ENCODE results near the gene FIGLA.
"Not testable (repeated sequence)": the region's sequence is repeated elsewhere in the genome, so short reads cannot be mapped to it uniquely, and the experiment has no call there.

FIGLA gene

GRCh38 chr2:70799706-70800105, 9.3 kb upstream of the FIGLA start:
- no peak overlapping the region for H3K4me3 ChIP-seq (replicated peaks; ENCODE audit: insufficient read depth, low read length)
- no peak overlapping the region for H3K27ac ChIP-seq (replicated peaks)
- no peaks in the 10 kb centered on the region for H3K27me3 ChIP-seq (ENCODE audit: insufficient read depth, poor library complexity, severe bottlenecking)
- no peak for DNase-seq (ENCODE audit: low read depth in 1 of 2, low spot score in 1 of 2)
- TF ChIP-seq POLR2AphosphoS5 (IDR thresholded peaks at IDR 0.05; ENCODE audit: low read depth): no peak
- TF ChIP-seq CTCF (IDR thresholded peaks at IDR 0.05; ENCODE audit: insufficient read depth, low read length): no peak
- no peak for TF ChIP-seq SPI1 (IDR thresholded peaks at IDR 0.05; ENCODE audit: borderline replicate concordance, low read depth)
- TF ChIP-seq REST (IDR thresholded peaks at IDR 0.05; ENCODE audit: insufficient replicate concordance, low read depth): no peak
- no peak for TF ChIP-seq GABPA (IDR thresholded peaks at IDR 0.05; ENCODE audit: low read depth)

- H3K4me3 ChIP-seq (replicated peaks; ENCODE audit: insufficient read depth, low read length); H3K27ac ChIP-seq (replicated peaks); DNase-seq (ENCODE audit: low read depth in 1 of 2, low spot score in 1 of 2); H3K27me3 ChIP-seq (ENCODE audit: insufficient read depth, poor library complexity, severe bottlenecking): not testable (repeated sequence)
These were observed 7.6 kb upstream of the FIGLA start for GRCh38 chr2:70797996-70798395.

GRCh38 chr2:70797506-70797905, 7.1 kb upstream of the FIGLA start:
- TF ChIP-seq GABPA (IDR thresholded peaks at IDR 0.05; ENCODE audit: low read depth) (no peak), CTCF (IDR thresholded peaks at IDR 0.05; ENCODE audit: insufficient read depth, low read length) (no peak), SPI1 (IDR thresholded peaks at IDR 0.05; ENCODE audit: borderline replicate concordance, low read depth) (no peak), REST (IDR thresholded peaks at IDR 0.05; ENCODE audit: insufficient replicate concordance, low read depth) (no peak), POLR2AphosphoS5 (IDR thresholded peaks at IDR 0.05; ENCODE audit: low read depth) (no peak)
- H3K27ac ChIP-seq (replicated peaks): no peak overlapping the region

GRCh38 chr2:70796262-70796661, 5.8 kb upstream of the FIGLA start:
- TF ChIP-seq POLR2AphosphoS5 (IDR thresholded peaks at IDR 0.05; ENCODE audit: low read depth): no peak
- no peak for TF ChIP-seq GABPA (IDR thresholded peaks at IDR 0.05; ENCODE audit: low read depth)
- TF ChIP-seq CTCF (IDR thresholded peaks at IDR 0.05; ENCODE audit: insufficient read depth, low read length): no peak
- no peak for TF ChIP-seq REST (IDR thresholded peaks at IDR 0.05; ENCODE audit: insufficient replicate concordance, low read depth)
- TF ChIP-seq SPI1 (IDR thresholded peaks at IDR 0.05; ENCODE audit: borderline replicate concordance, low read depth): no peak
- no peak for DNase-seq (ENCODE audit: low read depth in 1 of 2, low spot score in 1 of 2)
- H3K27ac ChIP-seq (replicated peaks): no peak overlapping the region
- H3K4me3 ChIP-seq (replicated peaks; ENCODE audit: insufficient read depth, low read length): no peak overlapping the region
- peaks cover 3% of the 10 kb centered on the region for H3K27me3 ChIP-seq (ENCODE audit: insufficient read depth, poor library complexity, severe bottlenecking)

More at GRCh38 chr2:70797506-70797905, 7.1 kb upstream of the FIGLA start:
- H3K27me3 ChIP-seq (ENCODE audit: insufficient read depth, poor library complexity, severe bottlenecking): no peaks in the 10 kb centered on the region
- peak in 1 of 2 experiments; percentile 47 for DNase-seq (ENCODE audit: low read depth in 1 of 2, low spot score in 1 of 2)
- H3K4me3 ChIP-seq (replicated peaks; ENCODE audit: insufficient read depth, low read length): no peak overlapping the region

Measured in HL-60 (cell line).